ENCODE results near the gene RPS15A. TPM values are rescaled to one million over a fixed set of nuclear protein-coding genes. Genes with fewer than 3 reads are reported as not detected.

RPS15A gene
- total and polyA plus RNA-seq, 11 donors = 391 to 3,186 (median 853) TPM

GRCh38 chr16:18792836-18793433, 2.8 kb upstream of the RPS15A start:
- DNase-seq = no peak
- no peaks in the 10 kb centered on the region for H3K9me3 ChIP-seq
- intact Hi-C loops (cut with DNase I) = no loop called here

GRCh38 chr16:18789515-18789849, 652 bp downstream of the RPS15A start:
- H3K36me3 ChIP-seq = peaks cover 0 to 78% (median 69%) of the 10 kb centered on the region in 9 donors
- intact Hi-C loops (cut with DNase I) = no loop called here
- 0 to 1% (median 0%) methylated on average over 5 of the region's 5 CpGs for WGBS, 4 donors
- H3K4me1 ChIP-seq = peaks cover 8 to 56% (median 47%) of the 10 kb centered on the region in 12 donors
- peak overlapping the region; percentile 63 to 98 (median 82) for H3K4me3 ChIP-seq
- no peak for TF ChIP-seq POLR2A (IDR thresholded peaks at IDR 0.05)
- no peak for TF ChIP-seq CTCF (IDR thresholded peaks at IDR 0.05)
- H3K27ac ChIP-seq = peak overlapping the region in 11 of 12 donors; percentile 66 to 90 (median 82)
- ATAC-seq = no peak
- no peak for DNase-seq
- H3K27me3 ChIP-seq = no peaks in the 10 kb centered on the region
- H3K9me3 ChIP-seq = no peaks in the 10 kb centered on the region

More at GRCh38 chr16:18792836-18793433, 2.8 kb upstream of the RPS15A start:
- TF ChIP-seq CTCF (IDR thresholded peaks at IDR 0.05) (no peak), POLR2A (IDR thresholded peaks at IDR 0.05) (no peak)
- H3K27me3 ChIP-seq = no peaks in the 10 kb centered on the region
- H3K4me3 ChIP-seq = no peak overlapping the region
- peaks cover 0 to 77% (median 68%) of the 10 kb centered on the region in 9 donors for H3K36me3 ChIP-seq
- H3K27ac ChIP-seq = no peak overlapping the region
- ATAC-seq = no peak
- whole genome bisulfite sequencing, 4 donors = 92 to 93% (median 93%) methylated on average over 11 of the region's 11 CpGs
- H3K4me1 ChIP-seq = peaks cover 7 to 30% (median 16%) of the 10 kb centered on the region in 12 donors

GRCh38 chr16:18788828-18789514, 1.2 kb downstream of the RPS15A start:
- 7 to 13% (median 10%) methylated on average over 20 of the region's 20 CpGs for WGBS, 4 donors
- ATAC-seq = no peak
- peaks cover 8 to 61% (median 47%) of the 10 kb centered on the region in 12 donors for H3K4me1 ChIP-seq

More at GRCh38 chr16:18788828-18789514, 1.2 kb downstream of the RPS15A start:
- H3K9me3 ChIP-seq = no peaks in the 10 kb centered on the region
- DNase-seq = no peak
- TF ChIP-seq CTCF (IDR thresholded peaks at IDR 0.05) (no peak), POLR2A (IDR thresholded peaks at IDR 0.05) (no peak)
- H3K4me3 ChIP-seq = peak overlapping the region; percentile 63 to 98 (median 82)
- H3K36me3 ChIP-seq = peaks cover 0 to 78% (median 69%) of the 10 kb centered on the region in 9 donors
- H3K27me3 ChIP-seq = no peaks in the 10 kb centered on the region
- intact Hi-C loops (cut with DNase I) = no loop called here
- peak overlapping the region in 10 of 12 donors; percentile 66 to 90 (median 83) for H3K27ac ChIP-seq

All from heart left ventricle (tissue), 16 donors.